Placental epithelial cell (primary cell): ENCODE data around the gene TMEM132D. TPM values are rescaled to one million over a fixed set of nuclear protein-coding genes. Genes with fewer than 3 reads are reported as not detected.

Source experiments
- small RNA-seq: library from RNA; depleted of rRNA; stranded (forward); fragments of <200 nt; gene quantifications from one replicate; pipeline ENCODE3, GENCODE V24; 2012
- total RNA-seq: library from RNA; depleted of rRNA; stranded (reverse); fragments of >200 nt; gene quantifications from 2 replicates; pipeline ENCODE4 v1.2.3, GENCODE V29; 2012

TMEM132D gene
- total RNA-seq: not detected in 2 replicates

DNA sequence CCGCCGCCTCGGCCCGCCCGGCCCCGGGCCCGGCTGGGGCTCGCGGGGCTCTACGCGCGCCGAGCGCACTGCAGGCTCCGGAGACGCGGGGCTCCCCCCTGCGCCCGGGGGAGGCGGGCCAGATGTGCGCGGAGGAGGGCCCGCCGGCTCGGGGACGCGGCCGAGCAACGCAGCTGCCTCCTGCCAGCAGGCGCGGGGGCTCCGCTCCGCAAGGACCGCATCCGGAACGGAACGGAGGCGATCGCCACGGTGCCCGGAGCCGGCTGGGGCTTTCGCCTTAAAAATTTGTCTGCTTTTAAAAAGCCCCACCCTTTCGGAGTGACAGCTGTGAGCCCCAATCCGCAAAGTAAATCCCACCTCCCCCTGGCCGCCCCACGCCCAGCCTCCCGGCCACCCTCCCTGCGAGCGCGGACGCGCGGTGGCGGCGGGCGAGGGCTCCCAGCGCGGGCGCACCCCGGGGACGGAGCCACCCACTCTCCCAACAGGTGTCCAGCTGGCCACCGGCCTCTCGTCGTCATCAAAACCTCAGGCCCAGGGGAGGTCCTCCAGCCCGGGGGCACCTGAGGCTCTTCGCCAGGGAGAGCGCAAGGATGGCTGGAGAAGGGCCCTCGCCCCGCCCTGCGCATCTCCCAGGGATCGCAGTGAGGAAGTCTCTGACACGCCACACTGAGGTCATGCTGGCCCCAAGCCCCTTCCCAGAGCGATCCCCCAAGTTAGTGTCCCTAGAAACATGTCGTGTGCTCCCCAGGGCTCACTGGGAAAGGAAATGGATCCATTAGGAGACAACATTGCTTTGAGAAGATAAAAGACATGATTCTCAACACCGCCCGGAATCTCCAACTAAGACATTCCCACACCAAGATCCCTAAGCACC lies at the start of gene TMEM132D:
Gene TMEM132D (minus strand): TSS at position 70 of the 874 bp plus-strand sequence.

Small RNA genes within 50 kb of the gene (small RNA-seq; reads per million reads assigned to genes)
- gene RF02271: not detected
